ENCODE data around the gene NSDHL.

DNA sequence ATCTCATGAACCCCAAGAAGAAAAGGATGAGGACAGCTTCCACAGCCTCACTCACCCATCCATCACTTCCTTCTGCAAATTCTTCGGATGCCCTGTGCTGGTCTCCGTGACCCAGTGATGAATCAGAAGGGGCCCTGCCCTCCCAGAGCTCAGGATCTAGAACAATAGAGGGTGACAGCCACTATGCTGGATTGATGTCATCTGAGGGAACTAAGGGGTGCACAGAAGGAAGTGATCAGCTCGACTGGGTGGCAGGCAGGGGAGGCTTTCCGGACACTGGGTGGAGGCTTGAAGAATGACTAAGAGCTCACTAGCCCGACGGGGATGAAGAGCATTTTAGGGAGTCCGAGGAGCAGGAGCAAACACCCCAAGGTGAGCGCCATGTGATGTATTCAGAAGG lies 65.6 kb downstream of the NSDHL start:
- TF ChIP-seq, protein P1, sequence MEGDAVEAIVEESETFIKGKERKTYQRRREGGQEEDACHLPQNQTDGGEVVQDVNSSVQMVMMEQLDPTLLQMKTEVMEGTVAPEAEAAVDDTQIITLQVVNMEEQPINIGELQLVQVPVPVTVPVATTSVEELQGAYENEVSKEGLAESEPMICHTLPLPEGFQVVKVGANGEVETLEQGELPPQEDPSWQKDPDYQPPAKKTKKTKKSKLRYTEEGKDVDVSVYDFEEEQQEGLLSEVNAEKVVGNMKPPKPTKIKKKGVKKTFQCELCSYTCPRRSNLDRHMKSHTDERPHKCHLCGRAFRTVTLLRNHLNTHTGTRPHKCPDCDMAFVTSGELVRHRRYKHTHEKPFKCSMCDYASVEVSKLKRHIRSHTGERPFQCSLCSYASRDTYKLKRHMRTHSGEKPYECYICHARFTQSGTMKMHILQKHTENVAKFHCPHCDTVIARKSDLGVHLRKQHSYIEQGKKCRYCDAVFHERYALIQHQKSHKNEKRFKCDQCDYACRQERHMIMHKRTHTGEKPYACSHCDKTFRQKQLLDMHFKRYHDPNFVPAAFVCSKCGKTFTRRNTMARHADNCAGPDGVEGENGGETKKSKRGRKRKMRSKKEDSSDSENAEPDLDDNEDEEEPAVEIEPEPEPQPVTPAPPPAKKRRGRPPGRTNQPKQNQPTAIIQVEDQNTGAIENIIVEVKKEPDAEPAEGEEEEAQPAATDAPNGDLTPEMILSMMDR (IDR thresholded peaks at IDR 0.05): no peak
- TF ChIP-seq POLR2A (IDR thresholded peaks at IDR 0.05): no peak
